GM18870 (cell line): Measurements from ENCODE around the gene PTGDR2.

Experiments
- ATAC-seq: cut with Tn5 transposase; IDR thresholded peaks from one replicate; pipeline ENCODE4 v1.9.1; 2021; ENCODE audit warnings: moderate library complexity; ENCODE audit not compliant: unreplicated experiment

PTGDR2 gene

DNA sequence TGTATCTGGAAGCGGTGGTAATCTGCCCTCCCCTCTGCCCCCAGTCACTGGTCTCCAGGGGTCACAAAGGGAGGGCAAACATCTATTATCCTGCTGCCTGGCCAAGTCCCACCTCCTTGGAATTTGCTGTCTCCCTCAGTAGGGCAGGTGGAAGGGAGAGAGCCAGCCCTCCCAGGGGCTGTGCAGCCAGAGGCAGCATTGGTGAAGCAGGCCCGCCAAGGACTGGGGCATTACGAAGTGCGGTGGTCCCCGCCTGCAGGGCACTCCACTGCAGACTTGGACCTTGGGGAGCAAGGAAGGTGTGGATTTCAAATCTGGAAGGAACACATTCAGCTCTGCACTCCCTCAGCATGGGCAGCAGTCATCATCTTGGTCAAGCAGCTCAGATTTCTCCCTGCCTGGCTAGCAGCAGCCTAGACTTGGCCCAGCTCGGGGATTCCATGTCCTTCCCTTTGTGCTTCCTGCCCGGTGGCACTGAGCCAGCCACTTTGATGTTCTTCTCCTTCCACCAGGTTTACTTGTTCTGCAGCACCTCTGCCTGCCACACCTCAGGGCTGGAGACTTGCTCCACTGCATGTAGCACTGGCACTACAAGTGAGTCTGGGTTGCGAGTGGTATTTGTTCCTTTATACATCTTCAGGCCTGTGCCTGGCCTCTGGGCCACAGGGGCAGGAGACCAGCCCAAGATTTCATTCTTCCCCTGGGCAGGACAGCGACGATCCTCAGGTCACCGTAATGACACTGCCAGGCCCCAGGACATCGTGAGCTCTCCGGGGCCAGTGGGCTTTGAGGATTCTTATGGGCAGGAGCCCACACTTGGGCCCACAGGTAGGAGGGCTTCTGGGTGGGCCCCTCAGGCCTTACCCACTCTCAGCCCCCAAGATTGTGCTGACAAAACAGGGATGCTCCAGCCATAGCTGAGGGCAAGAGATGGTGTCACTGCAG, 18.9 kb upstream of the PTGDR2 start:
- no peak for ATAC-seq

DNA sequence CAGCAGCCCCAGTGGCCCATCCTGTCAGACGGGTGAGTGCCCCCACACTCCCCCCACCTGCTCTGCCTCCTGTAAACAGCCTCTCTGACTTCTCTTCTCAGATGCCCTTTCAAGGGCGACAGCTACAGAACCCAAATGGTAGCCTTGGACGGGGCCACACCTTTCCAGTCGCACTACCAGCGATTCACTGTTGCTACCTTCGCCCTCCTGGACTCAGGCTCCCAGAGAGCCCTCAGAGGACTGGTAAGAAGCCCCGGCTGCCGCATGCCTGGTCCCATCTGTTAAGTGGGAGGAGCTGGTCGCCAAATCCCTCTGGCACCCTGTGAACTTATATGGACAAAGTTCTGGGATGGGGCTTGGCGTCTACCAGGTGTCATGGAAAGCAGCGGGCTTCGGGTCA, 17.8 kb upstream of the PTGDR2 start:
- ATAC-seq = no peak

DNA sequence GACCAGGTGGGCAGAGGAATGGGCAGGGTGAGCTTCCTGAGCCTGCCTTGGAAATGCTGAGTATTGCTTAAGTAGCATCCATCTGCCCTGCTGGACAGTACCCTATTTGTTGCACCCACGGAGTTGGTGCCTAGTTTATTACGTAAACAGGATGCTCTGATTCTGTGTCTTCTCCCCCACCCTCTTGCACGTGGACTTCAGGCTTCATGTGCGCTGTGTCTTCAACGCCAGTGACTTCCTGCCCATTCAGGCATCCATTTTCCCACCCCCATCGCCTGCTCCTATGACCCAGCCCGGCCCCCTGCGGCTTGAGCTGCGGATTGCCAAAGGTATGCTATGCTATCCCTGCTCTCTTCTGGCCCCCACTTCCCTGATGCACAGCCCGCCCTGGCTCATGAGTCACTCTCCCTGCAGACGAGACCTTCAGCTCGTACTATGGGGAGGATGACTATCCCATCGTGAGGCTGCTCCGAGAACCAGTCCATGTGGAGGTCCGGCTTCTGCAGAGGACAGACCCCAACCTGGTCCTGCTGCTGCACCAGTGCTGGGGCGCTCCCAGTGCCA, 17.3 kb upstream of the PTGDR2 start:
- no peak for ATAC-seq

DNA sequence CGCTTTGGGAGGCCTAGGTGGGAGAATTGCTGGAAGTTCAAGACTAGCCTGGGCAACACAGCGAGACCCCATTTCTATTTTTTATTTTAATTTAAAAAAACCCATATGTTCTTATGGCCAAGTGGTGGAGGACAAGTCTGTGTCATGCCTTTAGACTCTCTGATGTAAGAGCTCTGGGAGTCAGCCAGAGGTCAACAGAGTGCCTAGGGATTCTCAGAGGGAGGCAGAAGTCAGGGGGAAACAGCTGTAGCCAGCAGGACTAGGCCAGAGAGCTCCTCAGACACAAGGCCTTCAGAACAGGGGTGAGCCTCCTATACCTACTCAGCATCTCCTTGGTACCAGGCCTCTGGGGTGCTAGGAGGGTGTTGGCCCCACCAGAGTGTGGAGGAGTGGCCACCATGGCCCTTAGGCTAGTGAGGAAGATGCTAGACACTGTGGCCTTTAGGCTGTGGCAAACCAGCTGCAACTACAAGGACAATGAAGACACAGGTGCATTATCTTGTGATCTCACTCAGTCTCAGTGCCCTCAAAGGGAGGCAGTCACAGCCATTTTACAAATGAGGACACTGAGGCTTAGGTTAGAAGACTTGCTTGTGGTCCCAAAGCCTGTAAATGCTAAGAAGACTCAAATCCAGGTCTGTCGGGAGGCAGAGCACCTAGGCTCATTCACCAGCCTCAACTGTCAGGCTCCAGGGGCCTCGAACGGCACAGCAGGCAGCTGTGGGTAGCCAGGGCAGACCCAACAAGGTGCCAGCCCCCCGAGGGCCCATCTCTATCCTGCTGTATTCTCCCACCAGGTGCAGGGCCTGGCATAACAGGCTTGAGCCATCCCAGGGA, 16.6 kb upstream of the PTGDR2 start:
- no peak for ATAC-seq

- ATAC-seq = no peak
Observed at GRCh38 chr11:60871378-60872061, 15.8 kb upstream of the PTGDR2 start.

- ATAC-seq = no peak
Observed at GRCh38 chr11:60870733-60871377, 15.1 kb upstream of the PTGDR2 start.

- ATAC-seq = no peak
Observed at GRCh38 chr11:60870276-60870675, 14.5 kb upstream of the PTGDR2 start.

DNA sequence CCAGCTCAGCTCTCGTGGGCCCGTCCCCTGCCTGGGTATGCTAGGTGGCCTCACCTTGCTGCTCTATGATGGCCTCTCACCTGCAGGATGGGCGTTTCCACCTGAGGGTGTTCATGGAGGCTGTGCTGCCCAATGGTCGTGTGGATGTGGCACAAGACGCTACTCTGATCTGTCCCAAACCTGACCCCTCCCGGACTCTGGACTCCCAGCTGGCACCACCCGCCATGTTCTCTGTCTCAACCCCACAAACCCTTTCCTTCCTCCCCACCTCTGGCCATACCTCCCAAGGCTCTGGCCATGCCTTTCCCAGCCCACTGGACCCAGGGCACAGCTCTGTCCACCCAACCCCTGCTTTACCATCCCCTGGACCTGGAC, 13.7 kb upstream of the PTGDR2 start:
- no peak for ATAC-seq

DNA sequence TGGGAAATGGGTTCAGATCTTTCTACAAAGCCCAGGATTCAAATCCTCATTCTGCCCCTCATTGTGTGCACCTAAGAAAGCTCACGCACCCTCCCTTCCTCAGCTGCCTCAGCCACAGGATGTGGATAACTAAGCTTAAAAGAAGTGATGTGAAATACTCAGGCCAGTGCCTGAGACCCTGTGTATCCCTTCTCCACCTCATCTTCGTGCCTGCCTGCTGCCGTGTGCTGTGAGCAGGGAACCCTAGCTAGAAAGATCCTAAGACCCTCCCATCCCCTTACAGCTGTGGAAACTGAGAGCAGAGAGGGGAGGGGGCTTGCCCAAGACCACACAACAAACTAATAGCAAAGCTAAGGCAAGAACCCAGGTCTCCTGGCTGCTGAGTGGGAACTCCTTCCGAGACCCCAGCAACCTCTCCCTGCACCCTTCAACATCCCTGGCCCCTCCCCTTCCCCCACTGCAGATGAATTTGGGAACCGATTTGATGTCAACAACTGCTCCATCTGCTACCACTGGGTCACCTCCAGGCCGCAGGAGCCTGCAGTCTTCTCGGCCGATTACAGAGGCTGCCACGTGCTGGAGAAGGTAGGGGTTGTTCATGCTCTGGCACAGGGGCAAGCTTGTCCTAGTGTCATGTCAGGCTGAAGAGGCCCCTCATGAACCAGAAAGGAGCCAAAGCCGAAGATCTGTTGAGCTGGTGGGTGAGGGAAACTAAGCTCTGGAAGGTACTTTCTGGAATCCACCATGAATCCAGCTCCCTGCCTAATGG, 13.1 kb upstream of the PTGDR2 start:
- ATAC-seq = no peak

DNA sequence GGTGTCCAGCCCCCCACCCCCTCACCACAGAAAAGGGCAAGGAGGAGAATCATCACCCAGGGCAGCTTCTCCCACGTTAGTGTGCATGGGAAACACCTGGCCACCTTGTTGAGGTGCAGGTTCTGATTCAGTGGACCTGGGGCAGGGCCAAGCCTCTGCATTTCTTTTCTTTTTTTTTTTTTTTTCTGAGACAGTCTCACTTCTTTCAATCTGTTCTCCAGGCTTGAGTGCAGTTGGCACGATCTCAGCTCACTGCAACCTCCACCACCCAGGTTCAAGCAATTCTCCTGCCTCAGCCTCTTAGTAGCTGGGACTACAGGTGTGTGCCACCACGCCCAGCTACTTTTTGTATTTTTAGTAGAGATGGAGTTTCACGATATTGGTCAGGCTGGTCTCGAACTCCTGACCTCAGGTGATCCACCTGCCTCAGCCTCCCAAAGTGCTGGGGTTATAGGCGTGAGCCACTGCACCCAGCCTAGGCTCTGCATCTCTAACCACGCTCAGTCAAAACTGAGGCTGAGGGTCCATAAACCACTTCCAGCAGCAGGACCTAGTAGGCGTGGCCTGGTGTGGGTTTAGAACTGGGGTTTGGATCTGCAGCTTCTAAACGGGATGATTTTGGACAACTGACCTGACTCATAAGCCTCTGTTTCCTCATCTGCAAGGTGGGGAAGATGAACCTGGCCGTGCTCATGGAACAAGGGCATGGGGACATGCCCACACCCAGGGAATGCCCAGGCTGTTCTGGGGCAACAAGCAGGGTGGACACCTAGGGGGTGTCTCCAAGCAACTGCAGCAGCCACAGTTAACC, 12.3 kb upstream of the PTGDR2 start:
- no peak for ATAC-seq

DNA sequence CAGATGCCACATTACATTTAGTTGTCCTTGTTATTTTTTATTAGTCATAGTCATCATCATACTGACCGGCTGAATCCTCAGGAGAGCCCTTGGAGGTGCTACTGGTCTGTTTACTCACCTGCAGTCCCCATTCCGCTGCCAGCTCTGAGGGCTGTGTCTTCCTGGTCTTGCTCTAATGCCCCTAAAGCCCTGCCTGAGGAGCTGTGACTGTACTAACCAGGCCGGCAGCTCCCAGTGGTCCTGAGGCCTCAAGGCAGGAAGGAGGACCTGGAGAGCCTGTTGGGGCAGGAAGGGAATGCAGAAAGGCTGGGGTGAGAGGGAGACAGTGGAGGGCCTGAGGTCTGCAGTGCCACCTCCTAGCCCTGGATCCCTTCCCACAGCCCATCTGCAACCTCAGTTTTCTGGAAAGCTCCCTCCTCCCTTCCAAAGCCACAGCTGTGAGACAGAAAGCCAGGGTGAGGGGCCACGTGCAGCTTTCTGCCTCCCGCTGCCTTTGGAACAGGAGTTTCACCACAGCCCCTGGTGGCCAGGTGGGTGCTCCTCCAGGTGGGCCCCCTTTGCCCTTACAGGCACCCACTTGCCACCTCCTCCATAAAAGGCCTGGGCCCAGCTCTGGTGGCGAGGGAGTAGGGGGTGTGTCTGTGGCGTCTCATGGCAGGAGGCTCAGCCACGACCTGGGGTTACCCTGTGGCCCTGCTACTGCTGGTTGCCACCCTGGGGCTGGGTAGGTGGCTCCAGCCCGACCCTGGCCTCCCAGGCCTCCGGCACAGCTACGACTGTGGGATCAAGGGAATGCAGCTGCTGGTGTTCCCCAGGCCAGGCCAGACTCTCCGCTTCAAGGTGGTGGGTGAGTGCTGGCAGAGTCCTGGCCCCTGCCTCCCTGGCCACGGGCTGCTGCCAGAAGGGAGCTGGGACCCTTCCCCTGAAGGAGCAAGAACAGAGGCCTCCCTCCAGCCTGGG, 11.4 kb upstream of the PTGDR2 start, which contains the start of gene ZP1:
Gene ZP1 (plus strand): TSS at position 632 of the 960 bp plus-strand sequence. CDS start 20 bp downstream, at position 652.
- ATAC-seq = no peak

DNA sequence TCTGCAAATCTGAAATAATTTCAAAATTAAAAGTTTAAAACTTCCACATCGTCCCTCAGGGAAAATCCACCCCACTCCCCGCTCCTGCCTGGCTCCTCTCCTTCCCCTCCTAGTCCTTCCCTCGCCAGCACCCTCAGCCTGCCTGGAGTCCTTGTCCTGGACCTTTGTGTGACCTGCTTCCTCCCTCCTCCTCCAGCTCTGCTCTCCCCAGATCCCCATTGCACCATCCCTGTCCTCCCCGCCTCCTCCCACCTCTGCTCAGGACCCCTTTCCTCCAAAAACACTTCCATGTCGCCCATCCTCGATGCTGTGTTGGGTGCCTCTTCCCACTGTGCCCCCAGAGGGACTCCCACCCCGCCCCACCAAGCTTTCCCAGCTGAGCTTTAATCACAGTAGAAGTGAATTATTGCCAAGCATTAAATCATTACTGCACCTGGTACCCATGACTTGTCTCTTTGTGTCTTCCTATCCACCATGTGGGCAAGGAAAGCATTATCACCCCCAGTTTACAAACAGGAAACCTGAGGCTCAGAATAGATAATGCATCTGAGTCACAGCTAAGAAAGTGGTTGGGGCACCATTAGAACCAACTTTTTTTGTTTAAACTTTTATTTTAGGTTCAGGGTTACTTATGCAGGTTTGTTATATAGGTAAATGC, 9.2 kb upstream of the PTGDR2 start:
- ATAC-seq = no peak

DNA sequence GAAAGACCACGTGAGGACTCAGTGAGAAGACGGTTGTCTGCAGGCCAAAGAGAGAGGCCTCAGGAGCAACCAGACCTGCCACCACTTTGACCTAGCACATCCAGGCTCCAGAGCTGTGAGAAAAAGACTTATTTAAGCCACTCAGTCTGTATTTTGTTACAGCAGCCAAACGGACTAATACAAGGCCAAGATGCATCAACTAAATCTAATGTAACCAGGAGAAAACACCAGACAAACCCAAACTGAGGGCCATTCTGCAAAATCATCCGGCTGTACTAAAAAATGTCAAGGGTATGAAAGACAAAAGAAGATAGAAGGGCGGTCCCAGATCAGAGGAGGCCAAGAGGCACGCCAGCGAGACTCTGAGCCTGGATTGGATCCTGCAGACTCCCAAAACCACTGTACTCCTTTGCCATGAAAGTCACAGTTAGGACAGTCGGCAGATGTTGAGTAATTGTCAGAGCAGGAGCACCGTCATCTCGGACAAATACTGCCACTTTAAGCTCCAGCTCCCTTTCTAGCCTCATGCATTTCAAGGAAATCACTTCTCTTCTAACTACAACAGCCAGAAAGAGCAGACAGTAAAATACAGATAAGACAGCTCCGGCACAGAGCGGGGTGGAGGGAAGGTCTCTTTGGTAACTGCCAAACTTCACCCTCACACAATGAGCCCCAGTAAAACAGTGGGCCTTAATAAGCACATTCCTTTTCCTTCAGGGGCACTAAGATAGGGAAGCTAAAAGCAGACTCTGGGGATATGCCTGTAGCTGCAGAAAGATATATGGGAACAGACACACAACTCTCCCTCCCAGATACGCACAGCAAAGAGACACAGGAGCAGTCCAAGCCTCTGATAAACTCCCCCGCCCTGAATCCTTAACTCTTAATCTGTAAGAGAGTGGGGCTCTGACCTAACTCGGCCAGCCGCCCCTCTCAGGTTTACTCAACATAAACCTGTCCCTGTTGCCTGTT, 8.1 kb upstream of the PTGDR2 start:
- no peak for ATAC-seq

DNA sequence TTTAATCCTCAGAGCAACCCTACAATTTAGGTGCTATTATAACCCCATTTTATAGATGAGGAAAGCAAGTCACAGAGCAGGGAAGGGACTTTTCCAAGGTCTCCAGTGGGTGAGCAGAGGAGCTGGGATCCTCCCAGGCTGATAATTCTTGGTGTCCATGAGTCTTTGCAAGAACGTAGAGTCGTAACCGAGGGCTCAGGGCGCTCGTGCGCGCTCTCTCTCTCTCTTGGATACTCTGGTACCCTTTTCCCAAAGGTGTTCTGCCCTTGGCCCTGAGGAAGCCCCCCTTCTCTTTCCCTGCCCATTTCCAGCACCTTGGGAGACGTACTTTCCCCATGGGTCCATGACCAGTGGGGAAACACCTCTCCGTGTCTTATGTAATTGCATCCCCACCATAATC, 6.4 kb upstream of the PTGDR2 start:
- ATAC-seq = no peak

GRCh38 chr11:60860943-60861342, 5.2 kb upstream of the PTGDR2 start:
- no peak for ATAC-seq

DNA sequence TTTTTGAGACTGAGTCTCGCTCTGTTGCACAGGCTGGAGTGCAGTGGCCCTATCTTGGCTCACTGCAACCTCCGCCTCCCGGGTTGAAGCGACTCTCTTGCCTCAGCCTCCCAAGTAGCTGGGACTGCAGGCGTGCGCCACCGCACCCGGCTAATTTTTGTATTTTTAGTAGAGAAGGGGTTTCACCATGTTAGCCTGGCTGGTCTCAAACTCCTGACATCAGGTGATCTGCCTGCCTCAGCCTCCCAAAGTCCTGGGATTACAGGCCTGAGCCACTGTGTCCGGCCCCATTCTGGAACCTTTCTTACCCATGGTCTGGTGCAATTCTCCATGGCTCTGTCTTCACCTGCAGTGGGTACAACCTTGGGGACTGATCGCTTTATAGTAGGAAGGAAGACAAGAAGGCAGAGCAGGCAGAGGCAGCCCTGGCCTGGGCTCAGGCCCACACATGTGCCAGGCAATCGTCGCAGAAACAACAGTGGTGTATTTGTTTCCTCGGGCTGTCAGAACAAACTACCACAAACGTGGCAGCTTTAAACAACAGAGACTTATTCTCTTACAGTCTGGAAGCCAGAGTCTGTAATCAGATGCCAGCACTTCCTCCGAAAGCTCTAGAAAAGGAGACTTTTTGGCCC, 4.0 kb upstream of the PTGDR2 start:
- no peak for ATAC-seq
